IPS DF 6.9 (cell line): Measurements from ENCODE around the gene NPY5R.

Experiments used
- DNase-seq: peaks from one replicate; pipeline ENCODE4 v3.0.0-alpha.2; 2013; ENCODE audit warnings: low read depth, low spot score
- H3K27ac ChIP-seq: one replicate; pipeline ENCODE4 v1.5.1; 2013; ENCODE audit warnings: low read length, control low read depth
- H3K27me3 ChIP-seq: 2 replicates; pipeline ENCODE4 v1.6.1; 2013; ENCODE audit warnings: mild to moderate bottlenecking, low read length; ENCODE audit not compliant: control insufficient read depth, insufficient read depth
- H3K36me3 ChIP-seq: 2 replicates; pipeline ENCODE4 v1.6.1; 2013; ENCODE audit warnings: low read length; ENCODE audit not compliant: control insufficient read depth, insufficient read depth
- H3K4me1 ChIP-seq: 2 replicates; pipeline ENCODE4 v1.6.1; 2013; ENCODE audit warnings: low read length; ENCODE audit not compliant: control insufficient read depth, insufficient read depth
- H3K4me3 ChIP-seq: 2 replicates; pipeline ENCODE4 v1.5.1; 2013; ENCODE audit warnings: mild to moderate bottlenecking, low read length
- H3K9me3 ChIP-seq: 2 replicates; pipeline ENCODE4 v1.6.1; 2013; ENCODE audit warnings: low read length, inconsistent platforms; ENCODE audit not compliant: control insufficient read depth, insufficient read depth
- WGBS: extraction: QIAGEN DNeasy Blood & Tissue Kit; methylation state at CpG from one replicate; pipeline ENCODE4 v1.1.7; 2013; ENCODE audit warnings: mixed read lengths, missing lambda C conversion rate; ENCODE audit not compliant: insufficient read length, insufficient coverage; 5-methylcytosine and 5-hydroxymethylcytosine counted together

The NPY5R gene

GRCh38 chr4:163335384-163335783, 8.3 kb upstream of the NPY5R start:
- DNase-seq, result no peak
- no peak overlapping the region for H3K4me3 ChIP-seq
- H3K27ac ChIP-seq, result no peak overlapping the region
- H3K9me3 ChIP-seq, result no peaks in the 10 kb centered on the region
- no peaks in the 10 kb centered on the region for H3K36me3 ChIP-seq
- no peaks in the 10 kb centered on the region; the same call in 1 of the 2 replicates for H3K4me1 ChIP-seq
- peaks cover 10% of the 10 kb centered on the region; the same call in 1 of the 2 replicates for H3K27me3 ChIP-seq
- WGBS, result no CpG with 5 or more reads among the region's 3 CpGs

- H3K9me3 ChIP-seq, result no peaks in the 10 kb centered on the region
- DNase-seq, result no peak
- H3K27me3 ChIP-seq, result peaks cover 11% of the 10 kb centered on the region
- H3K4me3 ChIP-seq, result peak overlapping the region; percentile 78
- no peak overlapping the region for H3K27ac ChIP-seq
- no peaks in the 10 kb centered on the region for H3K4me1 ChIP-seq
- no peaks in the 10 kb centered on the region for H3K36me3 ChIP-seq
- no CpG with 5 or more reads among the region's 50 CpGs for WGBS
Observed at GRCh38 chr4:163344147-163345125, 744 bp downstream of the NPY5R start.

DNA sequence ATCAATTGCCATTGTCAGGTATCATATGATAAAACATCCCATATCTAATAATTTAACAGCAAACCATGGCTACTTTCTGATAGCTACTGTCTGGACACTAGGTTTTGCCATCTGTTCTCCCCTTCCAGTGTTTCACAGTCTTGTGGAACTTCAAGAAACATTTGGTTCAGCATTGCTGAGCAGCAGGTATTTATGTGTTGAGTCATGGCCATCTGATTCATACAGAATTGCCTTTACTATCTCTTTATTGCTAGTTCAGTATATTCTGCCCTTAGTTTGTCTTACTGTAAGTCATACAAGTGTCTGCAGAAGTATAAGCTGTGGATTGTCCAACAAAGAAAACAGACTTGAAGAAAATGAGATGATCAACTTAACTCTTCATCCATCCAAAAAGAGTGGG, 7.0 kb downstream of the NPY5R start:
- H3K36me3 ChIP-seq, result no peaks in the 10 kb centered on the region
- no peak overlapping the region for H3K4me3 ChIP-seq
- no peaks in the 10 kb centered on the region for H3K27me3 ChIP-seq
- H3K9me3 ChIP-seq, result no peaks in the 10 kb centered on the region
- H3K27ac ChIP-seq, result no peak overlapping the region
- H3K4me1 ChIP-seq, result no peaks in the 10 kb centered on the region
- no peak for DNase-seq

DNA sequence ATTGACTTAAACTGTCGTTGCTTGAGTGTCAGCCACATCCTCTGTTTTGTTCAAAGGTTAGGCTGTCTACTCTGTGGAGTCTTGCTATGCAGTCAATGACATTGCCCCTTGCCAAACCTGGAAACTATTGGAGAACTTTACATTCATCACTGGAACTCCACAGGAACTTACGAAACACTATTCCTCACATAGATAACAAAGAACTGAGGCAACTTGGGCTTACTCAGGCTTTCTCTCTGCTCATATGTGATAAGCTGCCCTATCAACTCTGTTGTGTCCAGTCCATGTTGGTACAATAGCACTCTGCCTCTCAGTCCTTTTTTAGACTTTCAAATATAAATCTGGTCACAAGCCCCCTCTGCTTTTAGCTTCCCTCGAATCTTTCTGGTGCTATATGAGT, 9.4 kb downstream of the NPY5R start:
- WGBS, result no CpG with 5 or more reads among the region's 3 CpGs
- H3K9me3 ChIP-seq, result no peaks in the 10 kb centered on the region
- H3K4me1 ChIP-seq, result no peaks in the 10 kb centered on the region
- no peaks in the 10 kb centered on the region for H3K27me3 ChIP-seq
- DNase-seq, result no peak
- no peak overlapping the region for H3K27ac ChIP-seq
- H3K4me3 ChIP-seq, result no peak overlapping the region
- H3K36me3 ChIP-seq, result no peaks in the 10 kb centered on the region

GRCh38 chr4:163356104-163356503, 12.4 kb downstream of the NPY5R start:
- no peaks in the 10 kb centered on the region for H3K27me3 ChIP-seq
- H3K4me1 ChIP-seq, result no peaks in the 10 kb centered on the region
- no peaks in the 10 kb centered on the region for H3K9me3 ChIP-seq
- no peak overlapping the region for H3K27ac ChIP-seq
- WGBS, result no CpG with 5 or more reads among the region's 1 CpG
- no peak for DNase-seq
- no peak overlapping the region for H3K4me3 ChIP-seq
- H3K36me3 ChIP-seq, result no peaks in the 10 kb centered on the region

GRCh38 chr4:163367651-163368050, 24.0 kb downstream of the NPY5R start:
- Histone ChIP-seq H3K9me3 (no peaks in the 10 kb centered on the region), H3K27me3 (no peaks in the 10 kb centered on the region), H3K27ac (no peak overlapping the region), H3K4me1 (no peaks in the 10 kb centered on the region), H3K36me3 (no peaks in the 10 kb centered on the region), H3K4me3 (no peak overlapping the region)
- WGBS, result no CpG with 5 or more reads among the region's 3 CpGs
- no peak for DNase-seq

DNA sequence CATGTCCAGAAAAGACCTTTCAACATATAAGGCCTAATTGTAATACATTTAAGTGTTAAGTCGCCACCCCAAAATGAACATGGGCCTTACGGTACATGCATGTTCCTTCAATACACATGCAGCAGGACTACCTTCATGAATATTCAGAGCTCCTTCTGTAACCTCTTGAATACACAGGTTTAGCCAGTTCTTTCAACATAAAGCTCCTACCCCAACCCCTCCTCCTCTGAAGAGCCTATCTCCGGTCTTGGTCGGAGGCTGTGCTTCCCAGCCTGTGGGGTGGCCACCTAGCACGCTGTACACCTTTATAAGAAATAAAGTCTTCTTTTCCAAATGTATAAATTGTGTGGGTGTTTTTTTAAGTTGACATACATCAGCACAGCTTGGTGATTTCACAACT, 28.3 kb downstream of the NPY5R start:
- H3K27me3 ChIP-seq, result no peaks in the 10 kb centered on the region
- no peaks in the 10 kb centered on the region for H3K9me3 ChIP-seq
- H3K36me3 ChIP-seq, result no peaks in the 10 kb centered on the region
- H3K4me1 ChIP-seq, result no peaks in the 10 kb centered on the region
- no peak for DNase-seq
- no CpG with 5 or more reads among the region's 5 CpGs for WGBS
- no peak overlapping the region for H3K4me3 ChIP-seq
- H3K27ac ChIP-seq, result no peak overlapping the region

GRCh38 chr4:163378661-163379060, 35.0 kb downstream of the NPY5R start:
- H3K36me3 ChIP-seq, result no peaks in the 10 kb centered on the region
- H3K27ac ChIP-seq, result no peak overlapping the region
- H3K9me3 ChIP-seq, result no peaks in the 10 kb centered on the region
- no peak for DNase-seq
- H3K4me3 ChIP-seq, result no peak overlapping the region
- H3K4me1 ChIP-seq, result no peaks in the 10 kb centered on the region
- no peaks in the 10 kb centered on the region for H3K27me3 ChIP-seq

GRCh38 chr4:163380703-163381102, 37.0 kb downstream of the NPY5R start:
- no peak overlapping the region for H3K4me3 ChIP-seq
- no peak for DNase-seq
- no peaks in the 10 kb centered on the region for H3K36me3 ChIP-seq
- H3K4me1 ChIP-seq, result no peaks in the 10 kb centered on the region
- no peaks in the 10 kb centered on the region for H3K9me3 ChIP-seq
- no peak overlapping the region for H3K27ac ChIP-seq
- no CpG with 5 or more reads among the region's 5 CpGs for WGBS
- H3K27me3 ChIP-seq, result no peaks in the 10 kb centered on the region

GRCh38 chr4:163382178-163382869, 38.6 kb downstream of the NPY5R start:
- Histone ChIP-seq H3K9me3 (no peaks in the 10 kb centered on the region), H3K27me3 (no peaks in the 10 kb centered on the region), H3K4me3 (no peak overlapping the region), H3K4me1 (no peaks in the 10 kb centered on the region), H3K27ac (no peak overlapping the region), H3K36me3 (no peaks in the 10 kb centered on the region)
- 100% methylated on average over 3 of the region's 7 CpGs for WGBS
- no peak for DNase-seq
